ENCODE data around the gene KCNH1. TPM values are rescaled to one million over a fixed set of nuclear protein-coding genes. Genes with fewer than 3 reads are reported as not detected.

KCNH1 gene
- total and polyA plus RNA-seq, 2 experiments from 2014 or later, result 0.28 TPM; not detected in 1

DNA sequence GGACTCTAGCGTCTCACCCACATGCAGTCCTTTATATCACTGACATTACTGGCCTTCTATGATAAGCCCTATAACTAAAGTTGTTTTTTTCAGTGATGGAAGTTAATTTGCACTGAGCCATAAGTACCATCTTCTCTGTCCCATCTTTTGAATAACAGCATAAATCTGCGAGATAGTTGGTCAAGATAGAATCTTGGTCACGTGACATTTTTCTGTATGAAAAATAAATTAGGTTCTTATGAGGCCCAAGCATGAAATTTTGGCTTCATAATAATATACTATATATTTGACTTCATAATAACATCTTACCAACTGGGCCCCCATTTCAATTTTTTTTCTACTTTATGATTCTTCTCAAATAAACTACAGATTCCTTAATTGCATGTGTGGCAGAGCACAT lies 285.5 kb downstream of the KCNH1 start:
- peaks cover 2% of the 10 kb centered on the region for H3K27me3 Mint-ChIP-seq (ENCODE audit: insufficient read depth, low read depth, poor library complexity)
- H3K4me3 Mint-ChIP-seq, result no peak overlapping the region
- no peak overlapping the region for H3K27ac ChIP-seq (ENCODE audit: low read depth)
- no peaks in the 10 kb centered on the region; the same call in 2 of the 3 replicates for H3K9me3 Mint-ChIP-seq
- H3K36me3 Mint-ChIP-seq (ENCODE audit: low read depth), result no peaks in the 10 kb centered on the region
- no peak for TF ChIP-seq JUNB (IDR thresholded peaks at IDR 0.05; ENCODE audit: unreplicated experiment)
- no peak for TF ChIP-seq EZH2 (IDR thresholded peaks at IDR 0.05; ENCODE audit: low read depth, unreplicated experiment)
- no peak for TF ChIP-seq ZNF114 (CRISPR knock-in tag; IDR thresholded peaks at IDR 0.05)
- TF ChIP-seq, protein P1, sequence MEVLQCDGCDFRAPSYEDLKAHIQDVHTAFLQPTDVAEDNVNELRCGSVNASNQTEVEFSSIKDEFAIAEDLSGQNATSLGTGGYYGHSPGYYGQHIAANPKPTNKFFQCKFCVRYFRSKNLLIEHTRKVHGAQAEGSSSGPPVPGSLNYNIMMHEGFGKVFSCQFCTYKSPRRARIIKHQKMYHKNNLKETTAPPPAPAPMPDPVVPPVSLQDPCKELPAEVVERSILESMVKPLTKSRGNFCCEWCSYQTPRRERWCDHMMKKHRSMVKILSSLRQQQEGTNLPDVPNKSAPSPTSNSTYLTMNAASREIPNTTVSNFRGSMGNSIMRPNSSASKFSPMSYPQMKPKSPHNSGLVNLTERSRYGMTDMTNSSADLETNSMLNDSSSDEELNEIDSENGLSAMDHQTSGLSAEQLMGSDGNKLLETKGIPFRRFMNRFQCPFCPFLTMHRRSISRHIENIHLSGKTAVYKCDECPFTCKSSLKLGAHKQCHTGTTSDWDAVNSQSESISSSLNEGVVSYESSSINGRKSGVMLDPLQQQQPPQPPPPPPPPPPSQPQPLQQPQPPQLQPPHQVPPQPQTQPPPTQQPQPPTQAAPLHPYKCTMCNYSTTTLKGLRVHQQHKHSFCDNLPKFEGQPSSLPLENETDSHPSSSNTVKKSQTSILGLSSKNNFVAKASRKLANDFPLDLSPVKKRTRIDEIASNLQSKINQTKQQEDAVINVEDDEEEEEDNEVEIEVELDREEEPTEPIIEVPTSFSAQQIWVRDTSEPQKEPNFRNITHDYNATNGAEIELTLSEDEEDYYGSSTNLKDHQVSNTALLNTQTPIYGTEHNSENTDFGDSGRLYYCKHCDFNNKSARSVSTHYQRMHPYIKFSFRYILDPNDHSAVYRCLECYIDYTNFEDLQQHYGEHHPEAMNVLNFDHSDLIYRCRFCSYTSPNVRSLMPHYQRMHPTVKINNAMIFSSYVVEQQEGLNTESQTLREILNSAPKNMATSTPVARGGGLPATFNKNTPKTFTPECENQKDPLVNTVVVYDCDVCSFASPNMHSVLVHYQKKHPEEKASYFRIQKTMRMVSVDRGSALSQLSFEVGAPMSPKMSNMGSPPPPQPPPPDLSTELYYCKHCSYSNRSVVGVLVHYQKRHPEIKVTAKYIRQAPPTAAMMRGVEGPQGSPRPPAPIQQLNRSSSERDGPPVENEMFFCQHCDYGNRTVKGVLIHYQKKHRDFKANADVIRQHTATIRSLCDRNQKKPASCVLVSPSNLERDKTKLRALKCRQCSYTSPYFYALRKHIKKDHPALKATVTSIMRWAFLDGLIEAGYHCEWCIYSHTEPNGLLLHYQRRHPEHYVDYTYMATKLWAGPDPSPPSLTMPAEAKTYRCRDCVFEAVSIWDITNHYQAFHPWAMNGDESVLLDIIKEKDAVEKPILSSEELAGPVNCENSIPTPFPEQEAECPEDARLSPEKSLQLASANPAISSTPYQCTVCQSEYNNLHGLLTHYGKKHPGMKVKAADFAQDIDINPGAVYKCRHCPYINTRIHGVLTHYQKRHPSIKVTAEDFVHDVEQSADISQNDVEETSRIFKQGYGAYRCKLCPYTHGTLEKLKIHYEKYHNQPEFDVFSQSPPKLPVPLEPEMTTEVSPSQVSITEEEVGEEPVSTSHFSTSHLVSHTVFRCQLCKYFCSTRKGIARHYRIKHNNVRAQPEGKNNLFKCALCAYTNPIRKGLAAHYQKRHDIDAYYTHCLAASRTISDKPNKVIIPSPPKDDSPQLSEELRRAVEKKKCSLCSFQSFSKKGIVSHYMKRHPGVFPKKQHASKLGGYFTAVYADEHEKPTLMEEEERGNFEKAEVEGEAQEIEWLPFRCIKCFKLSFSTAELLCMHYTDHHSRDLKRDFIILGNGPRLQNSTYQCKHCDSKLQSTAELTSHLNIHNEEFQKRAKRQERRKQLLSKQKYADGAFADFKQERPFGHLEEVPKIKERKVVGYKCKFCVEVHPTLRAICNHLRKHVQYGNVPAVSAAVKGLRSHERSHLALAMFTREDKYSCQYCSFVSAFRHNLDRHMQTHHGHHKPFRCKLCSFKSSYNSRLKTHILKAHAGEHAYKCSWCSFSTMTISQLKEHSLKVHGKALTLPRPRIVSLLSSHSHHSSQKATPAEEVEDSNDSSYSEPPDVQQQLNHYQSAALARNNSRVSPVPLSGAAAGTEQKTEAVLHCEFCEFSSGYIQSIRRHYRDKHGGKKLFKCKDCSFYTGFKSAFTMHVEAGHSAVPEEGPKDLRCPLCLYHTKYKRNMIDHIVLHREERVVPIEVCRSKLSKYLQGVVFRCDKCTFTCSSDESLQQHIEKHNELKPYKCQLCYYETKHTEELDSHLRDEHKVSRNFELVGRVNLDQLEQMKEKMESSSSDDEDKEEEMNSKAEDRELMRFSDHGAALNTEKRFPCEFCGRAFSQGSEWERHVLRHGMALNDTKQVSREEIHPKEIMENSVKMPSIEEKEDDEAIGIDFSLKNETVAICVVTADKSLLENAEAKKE (CRISPR knock-in tag; IDR thresholded peaks at IDR 0.05), result no peak
- TF ChIP-seq, protein P2, sequence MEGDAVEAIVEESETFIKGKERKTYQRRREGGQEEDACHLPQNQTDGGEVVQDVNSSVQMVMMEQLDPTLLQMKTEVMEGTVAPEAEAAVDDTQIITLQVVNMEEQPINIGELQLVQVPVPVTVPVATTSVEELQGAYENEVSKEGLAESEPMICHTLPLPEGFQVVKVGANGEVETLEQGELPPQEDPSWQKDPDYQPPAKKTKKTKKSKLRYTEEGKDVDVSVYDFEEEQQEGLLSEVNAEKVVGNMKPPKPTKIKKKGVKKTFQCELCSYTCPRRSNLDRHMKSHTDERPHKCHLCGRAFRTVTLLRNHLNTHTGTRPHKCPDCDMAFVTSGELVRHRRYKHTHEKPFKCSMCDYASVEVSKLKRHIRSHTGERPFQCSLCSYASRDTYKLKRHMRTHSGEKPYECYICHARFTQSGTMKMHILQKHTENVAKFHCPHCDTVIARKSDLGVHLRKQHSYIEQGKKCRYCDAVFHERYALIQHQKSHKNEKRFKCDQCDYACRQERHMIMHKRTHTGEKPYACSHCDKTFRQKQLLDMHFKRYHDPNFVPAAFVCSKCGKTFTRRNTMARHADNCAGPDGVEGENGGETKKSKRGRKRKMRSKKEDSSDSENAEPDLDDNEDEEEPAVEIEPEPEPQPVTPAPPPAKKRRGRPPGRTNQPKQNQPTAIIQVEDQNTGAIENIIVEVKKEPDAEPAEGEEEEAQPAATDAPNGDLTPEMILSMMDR (conservative IDR thresholded peaks at IDR 0.05; ENCODE audit: low read depth in 2 of 2), result no peak
- no peak for TF ChIP-seq ZNF331 (CRISPR knock-in tag; IDR thresholded peaks at IDR 0.05; ENCODE audit: low read depth)
- TF ChIP-seq, protein P3, sequence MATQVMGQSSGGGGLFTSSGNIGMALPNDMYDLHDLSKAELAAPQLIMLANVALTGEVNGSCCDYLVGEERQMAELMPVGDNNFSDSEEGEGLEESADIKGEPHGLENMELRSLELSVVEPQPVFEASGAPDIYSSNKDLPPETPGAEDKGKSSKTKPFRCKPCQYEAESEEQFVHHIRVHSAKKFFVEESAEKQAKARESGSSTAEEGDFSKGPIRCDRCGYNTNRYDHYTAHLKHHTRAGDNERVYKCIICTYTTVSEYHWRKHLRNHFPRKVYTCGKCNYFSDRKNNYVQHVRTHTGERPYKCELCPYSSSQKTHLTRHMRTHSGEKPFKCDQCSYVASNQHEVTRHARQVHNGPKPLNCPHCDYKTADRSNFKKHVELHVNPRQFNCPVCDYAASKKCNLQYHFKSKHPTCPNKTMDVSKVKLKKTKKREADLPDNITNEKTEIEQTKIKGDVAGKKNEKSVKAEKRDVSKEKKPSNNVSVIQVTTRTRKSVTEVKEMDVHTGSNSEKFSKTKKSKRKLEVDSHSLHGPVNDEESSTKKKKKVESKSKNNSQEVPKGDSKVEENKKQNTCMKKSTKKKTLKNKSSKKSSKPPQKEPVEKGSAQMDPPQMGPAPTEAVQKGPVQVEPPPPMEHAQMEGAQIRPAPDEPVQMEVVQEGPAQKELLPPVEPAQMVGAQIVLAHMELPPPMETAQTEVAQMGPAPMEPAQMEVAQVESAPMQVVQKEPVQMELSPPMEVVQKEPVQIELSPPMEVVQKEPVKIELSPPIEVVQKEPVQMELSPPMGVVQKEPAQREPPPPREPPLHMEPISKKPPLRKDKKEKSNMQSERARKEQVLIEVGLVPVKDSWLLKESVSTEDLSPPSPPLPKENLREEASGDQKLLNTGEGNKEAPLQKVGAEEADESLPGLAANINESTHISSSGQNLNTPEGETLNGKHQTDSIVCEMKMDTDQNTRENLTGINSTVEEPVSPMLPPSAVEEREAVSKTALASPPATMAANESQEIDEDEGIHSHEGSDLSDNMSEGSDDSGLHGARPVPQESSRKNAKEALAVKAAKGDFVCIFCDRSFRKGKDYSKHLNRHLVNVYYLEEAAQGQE (IDR thresholded peaks at IDR 0.05; ENCODE audit: unreplicated experiment), result no peak
- TF ChIP-seq, protein P4, sequence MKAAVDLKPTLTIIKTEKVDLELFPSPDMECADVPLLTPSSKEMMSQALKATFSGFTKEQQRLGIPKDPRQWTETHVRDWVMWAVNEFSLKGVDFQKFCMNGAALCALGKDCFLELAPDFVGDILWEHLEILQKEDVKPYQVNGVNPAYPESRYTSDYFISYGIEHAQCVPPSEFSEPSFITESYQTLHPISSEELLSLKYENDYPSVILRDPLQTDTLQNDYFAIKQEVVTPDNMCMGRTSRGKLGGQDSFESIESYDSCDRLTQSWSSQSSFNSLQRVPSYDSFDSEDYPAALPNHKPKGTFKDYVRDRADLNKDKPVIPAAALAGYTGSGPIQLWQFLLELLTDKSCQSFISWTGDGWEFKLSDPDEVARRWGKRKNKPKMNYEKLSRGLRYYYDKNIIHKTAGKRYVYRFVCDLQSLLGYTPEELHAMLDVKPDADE (IDR thresholded peaks at IDR 0.05), result no peak
- TF ChIP-seq STAT1 (IDR thresholded peaks at IDR 0.05; ENCODE audit: unreplicated experiment), result no peak
- no peak for TF ChIP-seq NANOG (IDR thresholded peaks at IDR 0.05; ENCODE audit: borderline replicate concordance)
- no peak overlapping the region for H2AFZ ChIP-seq
- no peaks in the 10 kb centered on the region for H3K36me3 ChIP-seq (ENCODE audit: insufficient read depth)
- H3K27me3 ChIP-seq (ENCODE audit: insufficient read depth), result no peaks in the 10 kb centered on the region
- no peaks in the 10 kb centered on the region for H3K4me1 ChIP-seq (ENCODE audit: insufficient read depth)
- DNase-seq (ENCODE audit: low spot score), result no peak
- no peak overlapping the region for H3K4me2 ChIP-seq
- H3F3A ChIP-seq (replicated peaks; ENCODE audit: low read depth), result no peaks in the 10 kb centered on the region
- no peaks in the 10 kb centered on the region for H3K4me1 Mint-ChIP-seq
- no peak overlapping the region for H3K4me3 ChIP-seq
- no peaks in the 10 kb centered on the region for H3K79me2 ChIP-seq (replicated peaks; ENCODE audit: insufficient read depth)
- no peak for ATAC-seq
- H4K20me1 ChIP-seq (replicated peaks; ENCODE audit: insufficient read depth), result no peaks in the 10 kb centered on the region
- peaks cover 5% of the 10 kb centered on the region; the same call in 1 of the 2 replicates for H3K9me2 ChIP-seq (ENCODE audit: insufficient read depth)
- H3K27ac Mint-ChIP-seq, result no peak overlapping the region

Data from GM23338 (cell line).